PC-3 (cell line): ENCODE results near the gene DKK3. TPM values are rescaled to one million over a fixed set of nuclear protein-coding genes. Genes with fewer than 3 reads are reported as not detected.
A peak's percentile ranks its signal among the peaks of the same experiment; 100 is the strongest.

ENCODE experiments used
- ATAC-seq: fragments of 200-7000 bp; cut with Tn5 transposase; 2 replicates; pipeline ENCODE4 v1.9.1; 2020; ENCODE audit warnings: mild to moderate bottlenecking, moderate library complexity
- BruUV-seq: library from RNA; stranded (reverse); fragments of 400-500 nt; replicated peaks from 2 replicates; lab custom pipeline; 2021; lab: Mats Ljungman, UMichigan
- CTCF ChIA-PET: fragments of 300-600 bp; sonication (Branson Sonifier 250); formaldehyde crosslinking; loops from one replicate; lab custom pipeline; 2022; ENCODE audit warnings: antibody characterized with exemption; lab: Charles Lee
- POLR2A ChIA-PET: fragments of 300-600 bp; sonication (Branson Sonifier 250); formaldehyde crosslinking; loops from one replicate; lab custom pipeline; 2022; ENCODE audit warnings: antibody characterized with exemption; ENCODE audit not compliant: unreplicated experiment; lab: Charles Lee
- DNase-seq: peaks from one replicate; pipeline ENCODE4 v3.0.0-alpha.2; 2015
- H2AFZ ChIP-seq: fragments of 300-600 bp; sonication (generic); 2 replicates; pipeline ENCODE4 v1.6.0; 2016; ENCODE audit warnings: antibody characterized with exemption, low read length
- H3F3A ChIP-seq: fragments of 300-600 bp; sonication (generic); one replicate; pipeline ENCODE4 v1.6.0; 2017; ENCODE audit warnings: antibody characterized with exemption, low read length, control low read depth, mild to moderate bottlenecking; ENCODE audit not compliant: unreplicated experiment
- H3K27ac ChIP-seq: fragments of 300-600 bp; sonication (generic); 2 replicates; pipeline ENCODE4 v1.5.1; 2016; ENCODE audit warnings: mild to moderate bottlenecking, low read length
- H3K27me3 ChIP-seq: fragments of 300-600 bp; sonication (generic); 2 replicates; pipeline ENCODE4 v1.6.1; 2016; ENCODE audit warnings: low read length, mixed read lengths
- H3K36me3 ChIP-seq: fragments of 300-600 bp; sonication (generic); 2 replicates; pipeline ENCODE4 v1.6.1; 2016; ENCODE audit warnings: low read depth, mixed run types, low read length, mixed read lengths
- H3K4me1 ChIP-seq: fragments of 300-600 bp; sonication (generic); 2 replicates; pipeline ENCODE4 v1.5.1; 2016; ENCODE audit warnings: low read length; ENCODE audit not compliant: insufficient read depth
- H3K4me2 ChIP-seq: fragments of 300-600 bp; sonication (generic); 2 replicates; pipeline ENCODE4 v1.6.0; 2016; ENCODE audit warnings: low read length
- H3K4me3 ChIP-seq: fragments of 300-600 bp; sonication (generic); 2 replicates; pipeline ENCODE4 v1.5.1; 2016; ENCODE audit warnings: mild to moderate bottlenecking, low read length, mixed read lengths
- H3K79me2 ChIP-seq: fragments of 300-600 bp; sonication (generic); 2 replicates; pipeline ENCODE4 v1.6.1; 2017; ENCODE audit warnings: low read length, mixed read lengths
- H3K9ac ChIP-seq: fragments of 300-600 bp; sonication (generic); 2 replicates; pipeline ENCODE4 v1.6.0; 2016; ENCODE audit warnings: mild to moderate bottlenecking, low read length
- H3K9me2 ChIP-seq: fragments of 300-600 bp; sonication (generic); replicated peaks from 2 replicates; pipeline ENCODE4 v1.6.1; 2016; ENCODE audit warnings: mixed run types, low read length, mixed read lengths
- H3K9me3 ChIP-seq: fragments of 300-600 bp; sonication (generic); 2 replicates; pipeline ENCODE4 v1.6.1; 2016; ENCODE audit warnings: low read length, mixed read lengths
- H4K20me1 ChIP-seq: fragments of 300-600 bp; sonication (generic); 2 replicates; pipeline ENCODE4 v1.6.1; 2016; ENCODE audit warnings: low read length, mixed read lengths
- EZH2 ChIP-seq: fragments of 300-600 bp; sonication (generic); IDR thresholded peaks from one replicate; pipeline ENCODE4 v1.6.1; 2017; ENCODE audit warnings: antibody characterized with exemption, mild to moderate bottlenecking, low read length; ENCODE audit not compliant: unreplicated experiment
- EZH2phosphoT487 ChIP-seq: fragments of 300-600 bp; sonication (generic); IDR thresholded peaks from 2 replicates; pipeline ENCODE4 v1.6.1; 2018; ENCODE audit warnings: mild to moderate bottlenecking, antibody characterized with exemption, low read length, borderline replicate concordance
- intact Hi-C: fragments of 100-400 bp; cut with micrococcal nuclease; formaldehyde crosslinking; loops from 2 replicates; pipeline ENCODE4 v1.9.0; 2023
- total RNA-seq: library from RNA; depleted of rRNA; stranded (reverse); fragments of >200 nt; gene quantifications from 2 replicates; pipeline ENCODE4 v1.2.3, GENCODE V29; 2014
- TF ChIP-seq, protein P1 (sequence below): fragments of 300-600 bp; sonication (generic); conservative IDR thresholded peaks from 2 replicates; pipeline ENCODE4 v1.5.1; 2017; ENCODE audit warnings: antibody characterized with exemption, low read depth, mild to moderate bottlenecking, low read length

DKK3 gene
- total RNA-seq, 1 experiment from 2014 or later = 0.07 TPM

DNA sequence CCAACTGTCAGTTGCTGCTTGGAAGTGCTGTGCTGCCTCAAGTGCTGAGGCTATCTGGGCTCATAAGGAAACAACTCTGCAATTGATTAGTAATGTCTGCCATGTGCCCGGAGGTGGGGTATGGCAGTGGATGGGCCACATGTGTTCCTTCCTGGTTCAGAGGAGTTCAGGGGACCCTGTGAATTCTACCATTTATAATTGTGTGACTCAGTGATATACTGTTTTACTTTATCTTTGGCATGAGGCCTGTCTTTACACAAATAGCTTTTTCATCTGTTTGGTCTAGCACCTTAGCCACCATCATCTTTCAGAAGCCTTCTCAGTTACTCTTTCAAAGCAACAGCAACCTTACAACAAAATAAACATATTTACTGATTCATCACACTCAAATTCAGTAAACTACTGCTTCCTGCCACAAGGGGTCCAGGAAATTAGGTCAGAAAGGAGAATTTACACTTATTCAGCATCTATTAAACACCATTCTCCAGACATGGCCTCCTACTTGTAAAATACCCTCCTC is 20.9 kb downstream of the DKK3 start:
- peak; percentile 58 for DNase-seq
- POLR2A ChIA-PET = interaction anchor here (0.7 kb wide), 1 partner anchor 871 kb away, joined by 5 read pairs; no protein-coding TSS in a partner anchor

DNA sequence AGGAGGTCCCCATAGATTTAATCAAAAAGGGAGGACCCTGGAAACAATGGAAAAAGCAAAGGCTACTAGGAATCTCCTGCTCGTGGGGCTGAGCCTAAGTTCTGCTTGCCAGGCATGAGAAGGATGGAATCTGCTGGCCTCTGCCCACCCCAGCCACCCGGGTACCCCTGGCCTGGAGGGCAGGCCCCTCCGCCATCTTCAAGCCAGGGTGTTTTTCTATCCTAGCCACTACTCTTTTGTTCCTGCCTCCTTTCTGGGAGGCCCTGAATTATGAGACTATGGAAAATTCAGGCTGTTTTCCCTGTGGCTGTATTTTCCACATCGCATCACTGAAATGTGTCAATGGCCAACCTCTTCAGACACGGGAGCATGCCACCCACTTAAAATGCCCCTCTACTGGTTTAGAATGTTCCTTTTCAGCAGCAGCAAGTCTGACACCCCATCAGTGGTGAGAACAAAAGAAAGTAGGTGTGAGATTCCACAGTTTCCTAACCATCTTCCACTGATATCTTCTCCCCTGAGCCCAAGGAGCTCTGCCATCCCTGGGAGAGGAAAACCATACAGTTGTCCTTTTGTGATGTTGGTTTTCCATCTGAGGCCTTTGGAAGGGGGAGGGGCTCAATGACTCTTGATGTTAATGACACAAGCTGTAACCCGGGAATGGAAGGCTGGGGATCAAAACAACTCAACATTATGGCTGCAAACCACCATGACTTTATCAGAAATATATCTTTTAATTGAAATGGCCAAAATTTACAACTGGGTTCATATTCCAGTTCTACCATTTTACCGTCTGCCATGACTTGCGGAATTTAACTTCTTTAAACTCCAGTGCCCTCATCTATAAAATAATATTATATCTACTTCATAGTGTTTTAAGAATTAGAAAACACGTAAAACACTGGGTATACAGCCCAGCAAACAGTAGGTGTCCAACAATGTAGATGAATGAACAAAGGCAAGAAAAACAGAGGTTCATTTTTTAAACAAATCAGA is 22.2 kb downstream of the DKK3 start:
- H3K9me2 ChIP-seq = no peaks in the 10 kb centered on the region
- peak overlapping the region; percentile 94; the same call in 1 of the 2 replicates for H3K27ac ChIP-seq
- no peaks in the 10 kb centered on the region for H3K79me2 ChIP-seq
- ChIA-PET CTCF (no interaction called here), POLR2A (no interaction called here)
- H3K36me3 ChIP-seq = no peaks in the 10 kb centered on the region
- no TSS peak for BruUV-seq
- intact Hi-C loops = no loop called here
- no peaks in the 10 kb centered on the region for H3K9me3 ChIP-seq
- H3K27me3 ChIP-seq = no peaks in the 10 kb centered on the region
- no peak overlapping the region for H2AFZ ChIP-seq
- H4K20me1 ChIP-seq = no peaks in the 10 kb centered on the region
- TF ChIP-seq EZH2 (no peak), EZH2phosphoT487 (no peak)
- TF ChIP-seq, protein P1, sequence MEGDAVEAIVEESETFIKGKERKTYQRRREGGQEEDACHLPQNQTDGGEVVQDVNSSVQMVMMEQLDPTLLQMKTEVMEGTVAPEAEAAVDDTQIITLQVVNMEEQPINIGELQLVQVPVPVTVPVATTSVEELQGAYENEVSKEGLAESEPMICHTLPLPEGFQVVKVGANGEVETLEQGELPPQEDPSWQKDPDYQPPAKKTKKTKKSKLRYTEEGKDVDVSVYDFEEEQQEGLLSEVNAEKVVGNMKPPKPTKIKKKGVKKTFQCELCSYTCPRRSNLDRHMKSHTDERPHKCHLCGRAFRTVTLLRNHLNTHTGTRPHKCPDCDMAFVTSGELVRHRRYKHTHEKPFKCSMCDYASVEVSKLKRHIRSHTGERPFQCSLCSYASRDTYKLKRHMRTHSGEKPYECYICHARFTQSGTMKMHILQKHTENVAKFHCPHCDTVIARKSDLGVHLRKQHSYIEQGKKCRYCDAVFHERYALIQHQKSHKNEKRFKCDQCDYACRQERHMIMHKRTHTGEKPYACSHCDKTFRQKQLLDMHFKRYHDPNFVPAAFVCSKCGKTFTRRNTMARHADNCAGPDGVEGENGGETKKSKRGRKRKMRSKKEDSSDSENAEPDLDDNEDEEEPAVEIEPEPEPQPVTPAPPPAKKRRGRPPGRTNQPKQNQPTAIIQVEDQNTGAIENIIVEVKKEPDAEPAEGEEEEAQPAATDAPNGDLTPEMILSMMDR = no peak
- H3K9ac ChIP-seq = no peak overlapping the region
- DNase-seq (no peak), ATAC-seq (no peak)
- H3K4me3 ChIP-seq = no peak overlapping the region
- no peak overlapping the region for H3K4me2 ChIP-seq
- H3F3A ChIP-seq = peaks cover 4% of the 10 kb centered on the region
- peaks cover 46% of the 10 kb centered on the region for H3K4me1 ChIP-seq

More for the DNA sequence above, 20.9 kb downstream of the DKK3 start:
- H4K20me1 ChIP-seq = no peaks in the 10 kb centered on the region
- peaks cover 4% of the 10 kb centered on the region for H3F3A ChIP-seq
- H3K79me2 ChIP-seq = no peaks in the 10 kb centered on the region
- H3K4me1 ChIP-seq = peaks cover 50% of the 10 kb centered on the region
- CTCF ChIA-PET = interaction anchor here (1.0 kb wide), 1 partner anchor 8 kb away, joined by 4 read pairs; no protein-coding TSS in a partner anchor
- no peaks in the 10 kb centered on the region for H3K36me3 ChIP-seq
- peak overlapping the region; percentile 48; the same call in 1 of the 2 replicates for H3K4me3 ChIP-seq
- peak overlapping the region; percentile 94 for H3K27ac ChIP-seq
- ATAC-seq = peak; percentile 22
- TF ChIP-seq, protein P1 = peak; percentile 56
- TF ChIP-seq EZH2 (no peak), EZH2phosphoT487 (no peak)
- peak overlapping the region; percentile 64 for H3K9ac ChIP-seq
- BruUV-seq = no TSS peak
- intact Hi-C loops = no loop called here
- H2AFZ ChIP-seq = peak overlapping the region; percentile 37
- peak overlapping the region; percentile 69 for H3K4me2 ChIP-seq
- H3K27me3 ChIP-seq = no peaks in the 10 kb centered on the region
- no peaks in the 10 kb centered on the region for H3K9me3 ChIP-seq
- H3K9me2 ChIP-seq = no peaks in the 10 kb centered on the region
